ENCODE results near the gene LAMB4. TPM values are rescaled to one million over a fixed set of nuclear protein-coding genes. Genes with fewer than 3 reads are reported as not detected.

Gene LAMB4
- total and polyA plus RNA-seq, 2 donors (not counting 1 experiment from before 2014, with no cell fraction given) = 0.17 to 0.57 TPM

- Histone ChIP-seq H3K9me3 (ENCODE audit: control insufficient read depth, insufficient read depth, low read depth, low read length) (no peaks in the 10 kb centered on the region), H3K27me3 (ENCODE audit: control insufficient read depth, insufficient read depth, low read length) (no peaks in the 10 kb centered on the region), H3K4me1 (ENCODE audit: control insufficient read depth, extremely low read depth, insufficient read depth, low read length) (no peaks in the 10 kb centered on the region), H3K9ac (ENCODE audit: insufficient read depth, low read length) (no peak overlapping the region), H3K36me3 (ENCODE audit: control insufficient read depth, insufficient read depth, low read length) (no peaks in the 10 kb centered on the region), H3K79me2 (ENCODE audit: control insufficient read depth, insufficient read depth, low read length) (no peaks in the 10 kb centered on the region), H2AFZ (ENCODE audit: low read length) (no peak overlapping the region), H3K4me2 (ENCODE audit: extremely low read depth, insufficient read depth, low read length) (no peak overlapping the region), H4K20me1 (ENCODE audit: control insufficient read depth, extremely low read depth, insufficient read depth, low read length) (no peaks in the 10 kb centered on the region), H3K27ac (ENCODE audit: insufficient read depth, low read length) (no peak overlapping the region), H3K4me3 (replicated peaks in 1 of 4; ENCODE audit: control extremely low read depth in 1 of 4, insufficient read depth in 1 of 4, low read depth in 3 of 4, low read length in 4 of 4) (no peak overlapping the region)
- TF ChIP-seq EZH2 (IDR thresholded peaks at IDR 0.05; ENCODE audit: low read length, missing control alignments) (no peak), CTCF (conservative IDR thresholded peaks at IDR 0.05 in 1 of 2, IDR thresholded peaks at IDR 0.05 in 1 of 2; ENCODE audit: low read depth in 1 of 2, low read length in 2 of 2) (no peak)
- DNase-seq (ENCODE audit: low read depth in 2 of 2) = peak in 1 of 2 donors; percentile 22
These were observed 35.6 kb upstream of the LAMB4 start for GRCh38 chr7:108165723-108166122.

- Histone ChIP-seq H3K27me3 (ENCODE audit: control insufficient read depth, insufficient read depth, low read length) (no peaks in the 10 kb centered on the region), H2AFZ (ENCODE audit: low read length) (no peak overlapping the region), H3K36me3 (ENCODE audit: control insufficient read depth, insufficient read depth, low read length) (no peaks in the 10 kb centered on the region), H3K9me3 (ENCODE audit: control insufficient read depth, insufficient read depth, low read depth, low read length) (no peaks in the 10 kb centered on the region), H3K4me2 (ENCODE audit: extremely low read depth, insufficient read depth, low read length) (no peak overlapping the region), H3K4me1 (ENCODE audit: control insufficient read depth, extremely low read depth, insufficient read depth, low read length) (no peaks in the 10 kb centered on the region), H3K4me3 (replicated peaks in 1 of 4; ENCODE audit: control extremely low read depth in 1 of 4, insufficient read depth in 1 of 4, low read depth in 3 of 4, low read length in 4 of 4) (no peak overlapping the region), H3K27ac (ENCODE audit: insufficient read depth, low read length) (no peak overlapping the region), H3K79me2 (ENCODE audit: control insufficient read depth, insufficient read depth, low read length) (no peaks in the 10 kb centered on the region), H3K9ac (ENCODE audit: insufficient read depth, low read length) (no peak overlapping the region), H4K20me1 (ENCODE audit: control insufficient read depth, extremely low read depth, insufficient read depth, low read length) (no peaks in the 10 kb centered on the region)
- no peak for DNase-seq (ENCODE audit: low read depth in 2 of 2)
- TF ChIP-seq EZH2 (IDR thresholded peaks at IDR 0.05; ENCODE audit: low read length, missing control alignments) (no peak), CTCF (conservative IDR thresholded peaks at IDR 0.05 in 1 of 2, IDR thresholded peaks at IDR 0.05 in 1 of 2; ENCODE audit: low read depth in 1 of 2, low read length in 2 of 2) (no peak)
These were observed 34.8 kb upstream of the LAMB4 start for GRCh38 chr7:108164946-108165345.

GRCh38 chr7:108164342-108164741 lies 34.2 kb upstream of the LAMB4 start:
- Histone ChIP-seq H3K9me3 (ENCODE audit: control insufficient read depth, insufficient read depth, low read depth, low read length) (no peaks in the 10 kb centered on the region), H3K27me3 (ENCODE audit: control insufficient read depth, insufficient read depth, low read length) (no peaks in the 10 kb centered on the region), H3K4me1 (ENCODE audit: control insufficient read depth, extremely low read depth, insufficient read depth, low read length) (no peaks in the 10 kb centered on the region), H3K4me3 (replicated peaks in 1 of 4; ENCODE audit: control extremely low read depth in 1 of 4, insufficient read depth in 1 of 4, low read depth in 3 of 4, low read length in 4 of 4) (no peak overlapping the region), H3K9ac (ENCODE audit: insufficient read depth, low read length) (no peak overlapping the region), H2AFZ (ENCODE audit: low read length) (no peak overlapping the region), H3K4me2 (ENCODE audit: extremely low read depth, insufficient read depth, low read length) (no peak overlapping the region), H3K27ac (ENCODE audit: insufficient read depth, low read length) (no peak overlapping the region), H3K79me2 (ENCODE audit: control insufficient read depth, insufficient read depth, low read length) (no peaks in the 10 kb centered on the region), H4K20me1 (ENCODE audit: control insufficient read depth, extremely low read depth, insufficient read depth, low read length) (no peaks in the 10 kb centered on the region), H3K36me3 (ENCODE audit: control insufficient read depth, insufficient read depth, low read length) (no peaks in the 10 kb centered on the region)
- DNase-seq (ENCODE audit: low read depth in 2 of 2) = no peak
- no peak for TF ChIP-seq CTCF (conservative IDR thresholded peaks at IDR 0.05 in 1 of 2, IDR thresholded peaks at IDR 0.05 in 1 of 2; ENCODE audit: low read depth in 1 of 2, low read length in 2 of 2)
- no peak for TF ChIP-seq EZH2 (IDR thresholded peaks at IDR 0.05; ENCODE audit: low read length, missing control alignments)
